Lower lobe of right lung (tissue), 2 donors: ENCODE data around the gene KCP. TPM values are rescaled to one million over a fixed set of nuclear protein-coding genes. Genes with fewer than 3 reads are reported as not detected.

Source experiments
- ATAC-seq, 2 donors: fragments of 200-7000 bp; cut with Tn5 transposase; one replicate each; pipeline ENCODE4 v1.9.1; 2020 to 2022; ENCODE audit warnings: mild to moderate bottlenecking in 2 of 2, moderate library complexity in 2 of 2
- DNase-seq: peaks from one replicate; pipeline ENCODE4 v3.0.0-alpha.2; 2020
- H3K27ac ChIP-seq: fragments of 200-600 bp; one replicate; pipeline ENCODE4 v1.8.0; 2022
- H3K27me3 ChIP-seq: fragments of 200-600 bp; one replicate; pipeline ENCODE4 v1.8.0; 2022; ENCODE audit warnings: low read depth
- H3K36me3 ChIP-seq: fragments of 200-600 bp; one replicate; pipeline ENCODE4 v1.8.0; 2022; ENCODE audit warnings: mild to moderate bottlenecking
- H3K4me1 ChIP-seq: fragments of 200-600 bp; one replicate; pipeline ENCODE4 v1.8.0; 2022
- H3K4me3 ChIP-seq: fragments of 200-600 bp; one replicate; pipeline ENCODE4 v1.8.0; 2022; ENCODE audit warnings: mild to moderate bottlenecking
- H3K9me3 ChIP-seq: fragments of 200-600 bp; one replicate; pipeline ENCODE4 v1.8.0; 2022
- intact Hi-C: fragments of 100-400 bp; cut with DNase I; formaldehyde crosslinking; loops from one replicate; pipeline ENCODE4 v1.11.0; 2022
- long read RNA-seq: library from polyadenylated mRNA; unstranded; transcript quantifications from one replicate; pipeline ENCODE4 v2.0.0, GENCODE V29; 2021
- total RNA-seq: library from RNA; stranded (reverse); fragmentation: NEBNext Ultra II Directional; extraction: Animal tissue kit (Norgen Biotek cat#: 25700); gene quantifications from one replicate; pipeline ENCODE4 v1.2.1, GENCODE V29; 2021
- TF ChIP-seq, protein P1 (sequence below): fragments of 200-600 bp; IDR thresholded peaks from one replicate; pipeline ENCODE4 v1.8.0; 2022; ENCODE audit warnings: antibody characterized with exemption, mild to moderate bottlenecking
- donor health status: DM: no; HTN: yes; CAD: no; lungs with severe emphysema.

Gene KCP
- 1.3 TPM for total RNA-seq
- long read RNA-seq, partial matches to known transcripts, result 3 of 7 reads
- long read RNA-seq, other reads (novel, unspliced or antisense), result 4 of 7 reads

DNA sequence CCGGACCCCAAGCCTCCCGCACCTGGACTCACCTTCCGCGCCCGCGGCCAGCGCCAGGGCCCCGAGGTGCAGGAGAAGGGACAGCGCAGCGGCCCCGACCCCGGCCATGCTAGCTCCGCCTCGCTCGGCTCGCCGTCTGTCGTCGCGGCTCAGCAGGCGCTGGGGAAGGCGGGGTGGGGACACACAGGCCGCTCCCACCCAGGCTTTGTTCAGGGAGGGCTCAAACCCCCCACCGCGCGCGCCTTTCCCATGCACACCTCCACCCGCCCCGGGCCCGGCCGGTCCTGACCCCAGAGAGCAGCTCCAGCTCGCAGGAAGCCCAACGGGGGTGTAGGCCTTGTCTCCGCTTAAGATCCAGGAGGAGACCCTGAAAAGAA is at the start of gene KCP:
Gene KCP, minus strand, starts transcription at position 141 of the 377 bp plus-strand sequence. Its CDS starts 33 bp downstream, at position 108.
- no peaks in the 10 kb centered on the region for H3K36me3 ChIP-seq
- DNase-seq (no peak), ATAC-seq (peak in 1 of 2 donors; percentile 7)
- intact Hi-C loops, result no loop called here
- TF ChIP-seq, protein P1, sequence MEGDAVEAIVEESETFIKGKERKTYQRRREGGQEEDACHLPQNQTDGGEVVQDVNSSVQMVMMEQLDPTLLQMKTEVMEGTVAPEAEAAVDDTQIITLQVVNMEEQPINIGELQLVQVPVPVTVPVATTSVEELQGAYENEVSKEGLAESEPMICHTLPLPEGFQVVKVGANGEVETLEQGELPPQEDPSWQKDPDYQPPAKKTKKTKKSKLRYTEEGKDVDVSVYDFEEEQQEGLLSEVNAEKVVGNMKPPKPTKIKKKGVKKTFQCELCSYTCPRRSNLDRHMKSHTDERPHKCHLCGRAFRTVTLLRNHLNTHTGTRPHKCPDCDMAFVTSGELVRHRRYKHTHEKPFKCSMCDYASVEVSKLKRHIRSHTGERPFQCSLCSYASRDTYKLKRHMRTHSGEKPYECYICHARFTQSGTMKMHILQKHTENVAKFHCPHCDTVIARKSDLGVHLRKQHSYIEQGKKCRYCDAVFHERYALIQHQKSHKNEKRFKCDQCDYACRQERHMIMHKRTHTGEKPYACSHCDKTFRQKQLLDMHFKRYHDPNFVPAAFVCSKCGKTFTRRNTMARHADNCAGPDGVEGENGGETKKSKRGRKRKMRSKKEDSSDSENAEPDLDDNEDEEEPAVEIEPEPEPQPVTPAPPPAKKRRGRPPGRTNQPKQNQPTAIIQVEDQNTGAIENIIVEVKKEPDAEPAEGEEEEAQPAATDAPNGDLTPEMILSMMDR, result no peak
- H3K27ac ChIP-seq, result no peak within 1 kb of the TSS
- no peaks in the 10 kb centered on the region for H3K9me3 ChIP-seq
- H3K27me3 ChIP-seq, result peaks cover 73% of the 10 kb centered on the region
- peak within 1 kb of the TSS; percentile 12 for H3K4me3 ChIP-seq
- H3K4me1 ChIP-seq, result peaks cover 17% of the 10 kb centered on the region

DNA sequence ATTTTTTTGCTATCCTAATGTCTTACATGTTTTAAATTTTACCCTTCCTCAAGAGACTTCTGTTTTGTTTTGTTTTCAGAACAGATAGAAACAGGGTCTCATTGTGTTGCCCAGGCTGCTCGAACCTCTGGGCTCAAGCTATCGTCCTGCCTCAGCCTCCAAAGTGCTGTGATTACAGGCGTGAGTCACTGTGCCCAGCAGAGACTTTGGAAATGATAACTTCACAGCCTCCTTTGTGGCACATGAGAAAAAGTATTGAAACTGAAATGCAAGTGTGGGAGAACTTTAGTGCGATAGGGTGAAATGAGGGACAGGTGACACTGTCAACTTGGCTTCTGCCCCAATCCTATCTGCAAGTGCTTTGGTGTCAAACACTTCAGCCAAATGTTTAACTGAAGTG is 48.8 kb upstream of the KCP start:
- no peak for DNase-seq
- TF ChIP-seq, protein P1, result no peak
- Histone ChIP-seq H3K4me3 (no peak overlapping the region), H3K36me3 (peaks cover 89% of the 10 kb centered on the region), H3K4me1 (no peaks in the 10 kb centered on the region), H3K27ac (no peak overlapping the region), H3K9me3 (no peaks in the 10 kb centered on the region), H3K27me3 (no peaks in the 10 kb centered on the region)
- intact Hi-C loops, result no loop called here
- ATAC-seq, result no peak

DNA sequence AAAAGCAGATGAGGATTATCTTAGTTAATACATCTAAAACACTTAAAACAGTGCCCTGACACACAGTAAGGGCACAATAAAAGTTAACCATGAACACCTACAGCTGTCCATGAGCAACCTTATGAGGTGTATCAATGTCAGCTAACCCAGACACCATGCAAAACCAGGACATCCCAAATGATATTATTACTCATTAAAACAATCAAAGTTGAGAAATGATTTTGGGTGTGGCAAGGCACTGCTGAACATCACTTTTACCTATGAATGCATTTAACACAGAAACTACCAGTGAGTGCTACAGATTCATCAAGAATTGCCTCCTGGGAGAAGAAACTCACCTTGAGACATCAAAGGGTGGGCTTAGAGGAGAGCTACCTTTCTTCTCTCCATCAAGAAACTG is 45.5 kb upstream of the KCP start:
- Histone ChIP-seq H3K27me3 (no peaks in the 10 kb centered on the region), H3K27ac (no peak overlapping the region), H3K9me3 (no peaks in the 10 kb centered on the region), H3K36me3 (peaks cover 95% of the 10 kb centered on the region), H3K4me3 (no peak overlapping the region), H3K4me1 (no peaks in the 10 kb centered on the region)
- intact Hi-C loops, result no loop called here
- ATAC-seq (no peak), DNase-seq (no peak)
- TF ChIP-seq, protein P1, result no peak

DNA sequence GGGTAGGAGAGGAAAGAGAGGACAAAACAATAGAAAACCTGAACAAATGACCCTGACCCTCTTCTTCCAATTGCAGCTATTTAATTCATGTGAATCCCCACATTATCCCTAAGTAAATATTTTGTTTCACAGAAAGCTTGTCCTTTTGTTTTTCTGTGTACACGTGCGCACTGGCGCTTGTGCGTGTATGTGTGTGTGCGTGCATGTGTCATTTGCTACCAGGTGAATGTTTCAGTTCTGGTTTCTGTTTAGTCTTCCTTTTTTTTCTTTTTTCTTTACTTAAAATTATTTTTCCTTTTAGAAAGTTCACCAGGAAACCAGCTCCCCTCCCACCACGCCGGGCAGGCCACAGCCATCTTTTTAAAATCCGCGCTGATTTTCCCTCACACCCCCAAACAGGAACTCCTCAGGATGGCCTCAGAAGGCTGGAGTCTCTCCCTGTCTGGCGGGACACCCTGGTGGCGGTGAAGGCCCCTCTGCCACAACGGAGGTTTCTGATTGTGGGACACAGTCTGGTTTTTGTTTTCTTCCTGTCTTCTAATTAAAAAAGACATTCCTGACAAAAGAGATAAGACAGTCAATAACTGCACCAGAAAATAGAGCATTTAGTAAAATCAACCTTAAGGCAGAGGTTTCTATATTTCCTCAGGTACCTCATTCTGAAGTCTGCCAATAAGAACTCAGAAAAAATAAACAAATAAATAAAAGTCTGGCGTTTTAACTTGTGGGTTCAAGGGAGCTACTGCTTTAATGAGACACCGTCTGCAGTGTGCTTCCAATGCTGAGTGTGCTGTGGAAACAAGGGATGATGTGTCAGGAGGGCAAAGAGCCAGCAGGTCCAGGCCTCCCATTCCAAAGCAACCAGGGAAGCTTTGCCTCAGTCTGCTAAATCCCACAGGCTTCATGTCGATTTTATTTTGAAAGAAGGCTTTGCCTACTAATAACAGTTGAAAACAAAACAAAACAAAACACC is 44.6 kb upstream of the KCP start:
- no peak overlapping the region for H3K27ac ChIP-seq
- DNase-seq (no peak), ATAC-seq (no peak)
- TF ChIP-seq, protein P1, result no peak
- H3K4me3 ChIP-seq, result no peak overlapping the region
- H3K4me1 ChIP-seq, result no peaks in the 10 kb centered on the region
- no peaks in the 10 kb centered on the region for H3K27me3 ChIP-seq
- no peaks in the 10 kb centered on the region for H3K9me3 ChIP-seq
- H3K36me3 ChIP-seq, result peaks cover 89% of the 10 kb centered on the region
- intact Hi-C loops, result no loop called here

DNA sequence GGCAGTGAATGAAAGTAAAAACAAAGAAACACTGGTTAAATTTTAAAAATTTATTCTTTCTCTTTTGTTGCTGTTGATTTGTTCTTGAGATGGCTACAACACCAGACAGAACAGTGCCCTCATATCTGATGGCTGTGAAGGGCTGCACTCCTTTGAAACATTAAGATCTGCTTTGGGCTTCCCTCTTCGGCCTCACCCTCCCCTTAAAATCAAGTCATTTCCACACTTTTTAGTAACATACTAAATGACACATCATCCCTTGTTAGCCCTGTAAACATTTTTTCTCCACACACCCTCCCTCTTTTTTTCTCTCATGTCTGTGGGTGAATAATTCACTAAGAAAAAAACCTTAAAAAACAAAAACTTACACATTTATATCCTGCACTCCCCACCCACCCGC is 43.6 kb upstream of the KCP start:
- TF ChIP-seq, protein P1, result no peak
- Histone ChIP-seq H3K36me3 (peaks cover 86% of the 10 kb centered on the region), H3K4me1 (peaks cover 3% of the 10 kb centered on the region), H3K27me3 (no peaks in the 10 kb centered on the region), H3K4me3 (no peak overlapping the region), H3K27ac (no peak overlapping the region), H3K9me3 (no peaks in the 10 kb centered on the region)
- DNase-seq (no peak), ATAC-seq (no peak)
- intact Hi-C loops, result no loop called here
